HEK293T (cell line): ENCODE results near the gene RNF13.

ENCODE experiments used
- BHLHE40 ChIP-seq: fragments of 450-650 bp; IDR thresholded peaks from 2 replicates; pipeline ENCODE4 v1.6.1; 2016; ENCODE audit warnings: mild to moderate bottlenecking, moderate library complexity, borderline replicate concordance
- ELF4 ChIP-seq: fragments of 450-650 bp; IDR thresholded peaks from 2 replicates; pipeline ENCODE4 v1.6.1; 2017; ENCODE audit warnings: antibody characterized with exemption
- FOXK2 ChIP-seq: fragments of 450-650 bp; IDR thresholded peaks from 2 replicates; pipeline ENCODE4 v1.6.1; 2016; ENCODE audit warnings: mild to moderate bottlenecking
- FOXM1 ChIP-seq: fragments of 450-650 bp; IDR thresholded peaks from 2 replicates; pipeline ENCODE4 v1.6.1; 2017; ENCODE audit warnings: mild to moderate bottlenecking, borderline replicate concordance
- HDGF ChIP-seq: fragments of 450-650 bp; IDR thresholded peaks from 2 replicates; pipeline ENCODE4 v1.6.1; 2017; ENCODE audit warnings: antibody characterized with exemption, borderline replicate concordance
- L3MBTL2 ChIP-seq: fragments of 450-650 bp; conservative IDR thresholded peaks from 2 replicates; pipeline ENCODE4 v1.6.1; 2016; ENCODE audit warnings: mild to moderate bottlenecking
- NFRKB ChIP-seq: fragments of 450-650 bp; IDR thresholded peaks from 2 replicates; pipeline ENCODE4 v1.6.1; 2016; ENCODE audit warnings: mild to moderate bottlenecking, moderate library complexity
- SP1 ChIP-seq: fragments of 450-650 bp; IDR thresholded peaks from 2 replicates; pipeline ENCODE4 v1.6.1; 2017
- SUZ12 ChIP-seq: fragments of 450-650 bp; IDR thresholded peaks from 2 replicates; pipeline ENCODE4 v1.6.1; 2016; ENCODE audit warnings: mild to moderate bottlenecking
- TARDBP ChIP-seq: fragments of 450-650 bp; IDR thresholded peaks from 2 replicates; pipeline ENCODE4 v1.6.1; 2016
- TF ChIP-seq, protein P1 (sequence below): fragments of 450-650 bp; IDR thresholded peaks from 2 replicates; pipeline ENCODE4 v1.6.1; 2016

DNA sequence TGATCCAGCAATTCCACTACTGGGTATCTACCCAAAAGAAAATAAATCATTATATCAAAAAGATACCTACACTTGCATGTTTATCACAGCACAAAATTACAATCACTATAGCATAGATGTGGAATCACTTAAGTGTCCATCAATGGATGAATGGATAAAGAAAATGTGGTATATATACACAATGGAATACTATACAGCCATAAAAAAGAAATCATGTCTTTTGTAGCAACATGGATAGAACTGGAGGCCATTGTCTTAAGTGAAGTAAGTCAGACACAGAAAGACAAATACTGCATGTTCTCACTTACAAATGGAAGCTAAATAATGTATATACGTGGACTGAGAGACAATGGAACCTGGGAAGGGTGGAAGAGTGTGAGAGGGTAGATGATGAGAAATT is 185.9 kb downstream of the RNF13 start:
- no peak for TF ChIP-seq FOXM1
- no peak for TF ChIP-seq SP1
- TF ChIP-seq ELF4: no peak
- TF ChIP-seq SUZ12: no peak
- TF ChIP-seq, protein P1, sequence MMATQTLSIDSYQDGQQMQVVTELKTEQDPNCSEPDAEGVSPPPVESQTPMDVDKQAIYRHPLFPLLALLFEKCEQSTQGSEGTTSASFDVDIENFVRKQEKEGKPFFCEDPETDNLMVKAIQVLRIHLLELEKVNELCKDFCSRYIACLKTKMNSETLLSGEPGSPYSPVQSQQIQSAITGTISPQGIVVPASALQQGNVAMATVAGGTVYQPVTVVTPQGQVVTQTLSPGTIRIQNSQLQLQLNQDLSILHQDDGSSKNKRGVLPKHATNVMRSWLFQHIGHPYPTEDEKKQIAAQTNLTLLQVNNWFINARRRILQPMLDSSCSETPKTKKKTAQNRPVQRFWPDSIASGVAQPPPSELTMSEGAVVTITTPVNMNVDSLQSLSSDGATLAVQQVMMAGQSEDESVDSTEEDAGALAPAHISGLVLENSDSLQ: no peak
- TF ChIP-seq L3MBTL2: no peak
- no peak for TF ChIP-seq HDGF
- TF ChIP-seq NFRKB: no peak
- no peak for TF ChIP-seq TARDBP
- TF ChIP-seq BHLHE40: no peak
- TF ChIP-seq FOXK2: no peak
